Chondrocyte (in vitro differentiated cells): ENCODE measurements around the gene FBXO24. TPM values are rescaled to one million over a fixed set of nuclear protein-coding genes. Genes with fewer than 3 reads are reported as not detected.
"Not testable (repeated sequence)": the region's sequence is repeated elsewhere in the genome, so short reads cannot be mapped to it uniquely, and the experiment has no call there.

Experiments
- DNase-seq: peaks from one replicate; pipeline ENCODE4 v3.0.0; 2021; ENCODE audit warnings: mixed read lengths, low spot score
- H3K27ac Mint-ChIP-seq: one replicate; pipeline ENCODE4 v1.8.0; 2021; ENCODE audit warnings: mild to moderate bottlenecking, moderate library complexity, mixed read lengths; ENCODE audit not compliant: unreplicated experiment
- H3K27me3 Mint-ChIP-seq: 2 replicates; pipeline ENCODE4 v1.8.0; 2021; ENCODE audit warnings: low read depth, mixed read lengths
- H3K36me3 Mint-ChIP-seq: 2 replicates; pipeline ENCODE4 v1.8.0; 2021; ENCODE audit warnings: low read depth, mixed read lengths
- H3K4me1 Mint-ChIP-seq: 2 replicates; pipeline ENCODE4 v1.8.0; 2021; ENCODE audit warnings: low read depth, mild to moderate bottlenecking, mixed read lengths
- H3K4me3 Mint-ChIP-seq: one replicate; pipeline ENCODE4 v1.8.0; 2021; ENCODE audit warnings: mild to moderate bottlenecking, moderate library complexity, mixed read lengths; ENCODE audit not compliant: unreplicated experiment
- H3K9me3 Mint-ChIP-seq: 2 replicates; pipeline ENCODE4 v1.8.0; 2021; ENCODE audit warnings: low read depth, mixed read lengths
- long read RNA-seq: library from polyadenylated mRNA; stranded (forward); transcript quantifications from one replicate; pipeline ENCODE4 v2.0.0, GENCODE V29; 2021
- total RNA-seq: library from RNA; stranded (reverse); gene quantifications from 3 replicates; pipeline ENCODE4 v1.2.1, GENCODE V29; 2021
- TF ChIP-seq, protein P1 (sequence below): fragments of 200-600 bp; sonication (generic); IDR thresholded peaks from 2 replicates; pipeline ENCODE4 v1.5.0; 2021; ENCODE audit warnings: antibody characterized with exemption, mild to moderate bottlenecking, moderate library complexity

Gene FBXO24, protein sequence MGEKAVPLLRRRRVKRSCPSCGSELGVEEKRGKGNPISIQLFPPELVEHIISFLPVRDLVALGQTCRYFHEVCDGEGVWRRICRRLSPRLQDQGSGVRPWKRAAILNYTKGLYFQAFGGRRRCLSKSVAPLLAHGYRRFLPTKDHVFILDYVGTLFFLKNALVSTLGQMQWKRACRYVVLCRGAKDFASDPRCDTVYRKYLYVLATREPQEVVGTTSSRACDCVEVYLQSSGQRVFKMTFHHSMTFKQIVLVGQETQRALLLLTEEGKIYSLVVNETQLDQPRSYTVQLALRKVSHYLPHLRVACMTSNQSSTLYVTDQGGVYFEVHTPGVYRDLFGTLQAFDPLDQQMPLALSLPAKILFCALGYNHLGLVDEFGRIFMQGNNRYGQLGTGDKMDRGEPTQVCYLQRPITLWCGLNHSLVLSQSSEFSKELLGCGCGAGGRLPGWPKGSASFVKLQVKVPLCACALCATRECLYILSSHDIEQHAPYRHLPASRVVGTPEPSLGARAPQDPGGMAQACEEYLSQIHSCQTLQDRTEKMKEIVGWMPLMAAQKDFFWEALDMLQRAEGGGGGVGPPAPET
- total RNA-seq: 0.57 to 1.2 TPM (median 0.82 TPM) in 3 replicates
- long read RNA-seq: 0 reads

DNA sequence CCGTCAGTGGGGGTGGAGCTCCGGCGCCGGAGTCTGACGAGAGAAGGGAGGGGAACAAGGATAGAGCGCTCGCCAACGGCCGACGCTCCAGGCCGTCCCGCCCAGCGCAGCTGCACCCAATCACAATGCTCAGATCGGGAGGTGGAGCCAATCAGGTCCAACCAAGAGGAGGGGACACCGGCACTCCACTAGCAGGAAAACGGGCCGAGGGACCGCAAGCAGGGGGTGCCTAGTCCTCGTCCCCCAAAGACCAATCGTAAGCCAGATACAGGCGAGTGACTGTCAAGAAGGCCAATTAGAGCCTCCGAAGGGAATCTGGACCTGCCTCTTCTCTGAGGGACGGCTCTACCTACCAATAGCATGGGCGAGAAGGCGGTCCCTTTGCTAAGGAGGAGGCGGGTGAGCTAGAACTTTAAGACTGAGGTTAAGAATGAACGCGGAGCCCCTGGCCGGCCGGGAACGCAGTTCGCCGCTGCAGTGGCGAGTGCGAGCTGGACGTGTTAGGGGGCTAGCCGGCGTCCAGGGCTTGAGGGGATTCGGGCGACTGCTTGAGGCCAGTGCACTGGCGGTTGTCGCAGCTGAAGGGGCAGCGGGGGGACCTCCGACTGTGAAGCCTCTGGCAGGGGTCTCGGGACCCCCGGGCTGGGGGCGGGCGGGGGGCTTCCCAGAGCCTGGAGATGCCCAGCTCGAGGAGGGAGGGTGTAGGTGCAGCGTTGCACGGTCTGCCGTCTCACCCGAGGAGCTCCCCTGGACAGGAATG lies at the start of gene FBXO24:
FBXO24 (plus strand) TSS at position 63 of the 760 bp plus-strand sequence; CDS start at position 361, 298 bp downstream.
- peak within 1 kb of the TSS; percentile 92 for H3K27ac Mint-ChIP-seq
- DNase-seq: peak; percentile 100
- no peaks in the 10 kb centered on the region for H3K36me3 Mint-ChIP-seq
- no peaks in the 10 kb centered on the region for H3K27me3 Mint-ChIP-seq
- H3K4me1 Mint-ChIP-seq: peaks cover 39% of the 10 kb centered on the region
- H3K9me3 Mint-ChIP-seq: no peaks in the 10 kb centered on the region
- H3K4me3 Mint-ChIP-seq: peak within 1 kb of the TSS; percentile 85
- TF ChIP-seq, protein P1, sequence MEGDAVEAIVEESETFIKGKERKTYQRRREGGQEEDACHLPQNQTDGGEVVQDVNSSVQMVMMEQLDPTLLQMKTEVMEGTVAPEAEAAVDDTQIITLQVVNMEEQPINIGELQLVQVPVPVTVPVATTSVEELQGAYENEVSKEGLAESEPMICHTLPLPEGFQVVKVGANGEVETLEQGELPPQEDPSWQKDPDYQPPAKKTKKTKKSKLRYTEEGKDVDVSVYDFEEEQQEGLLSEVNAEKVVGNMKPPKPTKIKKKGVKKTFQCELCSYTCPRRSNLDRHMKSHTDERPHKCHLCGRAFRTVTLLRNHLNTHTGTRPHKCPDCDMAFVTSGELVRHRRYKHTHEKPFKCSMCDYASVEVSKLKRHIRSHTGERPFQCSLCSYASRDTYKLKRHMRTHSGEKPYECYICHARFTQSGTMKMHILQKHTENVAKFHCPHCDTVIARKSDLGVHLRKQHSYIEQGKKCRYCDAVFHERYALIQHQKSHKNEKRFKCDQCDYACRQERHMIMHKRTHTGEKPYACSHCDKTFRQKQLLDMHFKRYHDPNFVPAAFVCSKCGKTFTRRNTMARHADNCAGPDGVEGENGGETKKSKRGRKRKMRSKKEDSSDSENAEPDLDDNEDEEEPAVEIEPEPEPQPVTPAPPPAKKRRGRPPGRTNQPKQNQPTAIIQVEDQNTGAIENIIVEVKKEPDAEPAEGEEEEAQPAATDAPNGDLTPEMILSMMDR: no peak

DNA sequence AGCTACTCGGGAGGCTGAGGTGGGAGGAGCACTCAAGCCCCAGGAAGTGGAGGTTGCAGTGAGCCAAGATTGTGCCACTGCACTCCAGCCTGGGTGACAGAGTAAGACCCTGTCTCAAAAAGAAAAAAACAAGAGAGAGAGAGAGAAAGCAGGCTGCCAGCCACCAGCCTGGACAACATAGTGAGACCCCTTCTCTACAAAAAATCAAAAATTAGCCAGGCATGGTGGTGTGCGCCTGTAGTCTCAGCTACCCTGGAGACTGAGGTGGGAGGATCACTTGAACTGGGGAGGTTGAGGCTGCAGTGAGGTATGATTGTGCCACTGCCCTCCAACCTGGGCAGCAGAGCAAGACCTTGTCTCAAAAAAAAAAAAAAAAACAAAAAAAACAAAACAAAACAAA lies 49.4 kb upstream of the FBXO24 start:
- H3K36me3 Mint-ChIP-seq, H3K4me3 Mint-ChIP-seq, H3K27ac Mint-ChIP-seq, H3K9me3 Mint-ChIP-seq, H3K27me3 Mint-ChIP-seq, DNase-seq: not testable (repeated sequence)
- H3K4me1 Mint-ChIP-seq: peaks cover 15% of the 10 kb centered on the region

DNA sequence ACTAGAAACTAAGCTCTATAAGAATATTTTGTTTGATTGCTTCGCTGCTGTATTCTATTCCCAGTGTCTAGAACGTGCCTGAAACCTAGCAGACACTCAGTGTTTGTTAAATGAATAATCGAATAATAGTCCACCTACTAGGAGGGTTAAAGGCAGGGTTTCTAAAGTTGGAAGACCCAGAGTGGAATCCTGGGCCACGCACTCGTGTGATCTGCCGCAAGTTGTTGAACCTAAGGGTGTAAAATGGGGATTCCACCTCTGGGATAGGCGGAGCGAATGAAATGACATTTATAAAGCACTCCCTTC lies 47.8 kb upstream of the FBXO24 start:
- no peaks in the 10 kb centered on the region for H3K36me3 Mint-ChIP-seq
- no peaks in the 10 kb centered on the region for H3K9me3 Mint-ChIP-seq
- H3K4me1 Mint-ChIP-seq: peaks cover 16% of the 10 kb centered on the region
- peaks cover 1% of the 10 kb centered on the region for H3K27me3 Mint-ChIP-seq
- H3K27ac Mint-ChIP-seq: peak overlapping the region; percentile 90
- peak overlapping the region; percentile 98 for H3K4me3 Mint-ChIP-seq
- TF ChIP-seq, protein P1: no peak
- no peak for DNase-seq

DNA sequence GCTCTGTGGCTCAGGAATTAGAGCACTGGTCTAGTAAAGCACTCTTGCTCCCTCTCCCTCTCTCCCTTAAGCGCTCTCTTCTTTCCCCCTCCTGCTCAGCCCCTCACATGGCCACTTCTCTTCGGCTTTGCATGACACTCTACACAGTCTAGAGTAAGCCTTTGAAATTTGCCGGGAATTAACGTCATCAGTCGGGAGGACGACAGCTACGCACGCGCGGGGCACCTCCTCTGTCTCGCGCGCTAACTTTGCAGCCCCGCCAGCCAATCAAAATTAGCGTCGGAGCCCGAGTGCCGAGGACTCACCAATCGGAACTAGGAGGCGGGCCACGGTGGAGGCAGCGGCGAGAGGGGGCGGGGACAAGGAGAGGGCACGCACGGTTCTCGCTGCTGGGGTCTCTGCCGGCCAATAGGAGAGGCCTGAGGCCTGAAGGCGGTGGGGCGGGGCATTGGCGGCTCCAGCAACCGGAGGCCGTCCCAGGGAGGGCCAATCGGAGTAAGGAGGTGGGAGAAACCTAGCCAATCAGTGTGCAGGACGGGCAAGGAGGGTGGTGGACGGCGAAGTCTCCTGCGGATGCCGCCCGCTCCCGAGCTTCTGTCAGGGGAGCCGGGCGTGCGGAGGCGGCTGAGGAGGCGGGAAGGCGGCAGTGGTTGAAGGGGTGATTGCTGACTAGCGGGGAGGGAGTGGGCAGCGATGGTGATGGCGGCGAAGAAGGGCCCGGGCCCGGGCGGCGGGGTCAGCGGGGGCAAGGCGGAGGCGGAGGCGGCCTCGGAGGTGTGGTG lies 47.3 kb upstream of the FBXO24 start, which contains the start of gene AGFG2:
AGFG2 (plus strand) TSS at position 550 of the 782 bp plus-strand sequence; CDS start at position 694, 144 bp downstream.
- H3K27me3 Mint-ChIP-seq: no peaks in the 10 kb centered on the region
- peak; percentile 100 for DNase-seq
- H3K4me3 Mint-ChIP-seq: peak within 1 kb of the TSS; percentile 98
- no peaks in the 10 kb centered on the region for H3K9me3 Mint-ChIP-seq
- TF ChIP-seq, protein P1: no peak
- H3K27ac Mint-ChIP-seq: peak within 1 kb of the TSS; percentile 96
- H3K4me1 Mint-ChIP-seq: peaks cover 21% of the 10 kb centered on the region
- no peaks in the 10 kb centered on the region for H3K36me3 Mint-ChIP-seq

DNA sequence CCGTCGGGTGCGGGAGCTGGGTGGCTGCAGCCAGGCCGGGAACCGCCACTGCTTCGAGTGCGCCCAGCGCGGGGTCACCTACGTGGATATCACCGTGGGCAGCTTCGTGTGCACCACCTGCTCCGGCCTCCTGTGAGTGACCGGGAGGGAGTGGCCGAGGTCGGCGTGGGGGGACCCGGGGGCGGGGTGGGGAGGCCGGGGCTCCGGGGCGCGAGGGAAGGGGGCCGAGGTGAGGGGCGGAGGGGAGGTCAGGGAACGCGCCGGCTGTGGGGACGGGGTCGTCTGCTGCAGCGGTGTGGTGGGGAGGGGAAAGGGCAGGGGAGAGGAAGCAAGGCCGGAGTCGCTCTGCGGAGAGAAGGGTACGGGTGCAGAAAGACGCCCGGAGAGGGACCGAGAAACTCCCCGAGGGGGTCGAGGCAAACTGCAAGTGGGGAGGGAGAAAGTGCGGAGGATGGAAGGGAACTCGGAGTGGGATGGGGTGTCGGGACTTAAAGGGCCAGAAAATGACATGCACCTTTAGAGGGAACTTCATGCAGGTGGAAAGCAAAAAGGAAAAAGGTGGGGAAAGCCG lies 46.6 kb upstream of the FBXO24 start:
- TF ChIP-seq, protein P1: no peak
- peaks cover 28% of the 10 kb centered on the region for H3K4me1 Mint-ChIP-seq
- H3K27me3 Mint-ChIP-seq: no peaks in the 10 kb centered on the region
- no peaks in the 10 kb centered on the region for H3K9me3 Mint-ChIP-seq
- peak overlapping the region; percentile 51 for H3K27ac Mint-ChIP-seq
- no peaks in the 10 kb centered on the region for H3K36me3 Mint-ChIP-seq
- DNase-seq: no peak
- peak overlapping the region; percentile 98 for H3K4me3 Mint-ChIP-seq
